GM21619 (cell line): ENCODE results near the gene PTPRT.

ENCODE experiments used
- ATAC-seq: cut with Tn5 transposase; IDR thresholded peaks from one replicate; pipeline ENCODE4 v1.9.1; 2021; ENCODE audit not compliant: unreplicated experiment

Gene PTPRT

DNA sequence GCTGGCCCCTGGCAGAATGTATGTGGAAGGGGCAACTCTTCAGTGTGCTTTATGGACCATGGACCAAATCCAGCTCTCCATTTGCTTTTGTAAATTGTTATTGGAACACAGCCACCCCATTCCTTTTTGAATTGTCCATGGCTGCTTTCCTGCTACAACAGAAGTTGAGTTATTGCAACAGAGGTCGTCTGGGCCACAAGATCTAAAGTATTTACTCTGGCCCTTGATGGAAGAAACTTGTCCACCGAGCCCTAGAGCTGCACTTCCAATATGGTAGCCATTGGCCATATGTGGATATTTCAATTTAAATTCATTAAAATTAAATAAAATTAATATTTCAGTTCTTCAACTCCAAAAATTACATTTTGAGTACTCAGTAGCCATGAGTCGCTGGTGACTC lies 543.5 kb downstream of the PTPRT start:
- ATAC-seq = no peak

DNA sequence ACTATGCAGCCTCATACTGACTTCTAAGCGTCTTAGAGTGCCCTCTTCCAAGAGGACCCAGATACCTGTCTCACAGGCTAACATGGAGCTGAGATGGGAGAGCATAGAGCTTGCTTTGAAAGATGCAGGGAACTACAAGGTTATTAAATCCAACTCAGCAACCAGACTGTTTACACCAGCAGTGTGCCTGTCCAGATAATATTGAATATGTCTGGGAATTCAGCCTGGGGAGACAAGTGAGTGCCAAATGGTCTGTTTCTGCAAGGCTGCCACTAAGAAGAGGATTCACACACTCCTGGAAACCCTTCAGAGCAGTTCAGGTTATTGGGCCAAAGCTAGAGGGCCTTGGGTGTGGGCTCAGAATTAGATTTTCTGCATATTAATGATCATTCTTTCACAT lies 547.8 kb downstream of the PTPRT start:
- no peak for ATAC-seq

DNA sequence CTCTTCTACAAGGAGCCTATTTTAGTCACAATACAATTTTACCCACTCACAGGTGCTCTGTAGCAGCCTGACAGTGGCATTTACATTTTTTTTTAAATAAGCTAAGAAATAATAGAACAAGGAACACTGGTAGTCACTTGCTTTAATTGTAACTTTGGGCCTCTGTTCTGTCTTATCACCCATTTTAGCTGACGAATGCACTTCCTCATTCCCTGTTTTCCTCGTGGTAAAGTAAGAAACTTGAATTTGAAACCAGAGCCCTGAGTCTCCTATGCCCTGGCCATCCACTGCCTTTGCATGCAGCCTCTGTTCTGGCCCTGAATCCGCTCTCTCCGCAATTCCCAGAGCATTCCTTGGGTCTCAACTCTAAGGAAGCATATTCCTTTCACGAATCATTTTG lies 550.6 kb downstream of the PTPRT start:
- ATAC-seq = no peak

DNA sequence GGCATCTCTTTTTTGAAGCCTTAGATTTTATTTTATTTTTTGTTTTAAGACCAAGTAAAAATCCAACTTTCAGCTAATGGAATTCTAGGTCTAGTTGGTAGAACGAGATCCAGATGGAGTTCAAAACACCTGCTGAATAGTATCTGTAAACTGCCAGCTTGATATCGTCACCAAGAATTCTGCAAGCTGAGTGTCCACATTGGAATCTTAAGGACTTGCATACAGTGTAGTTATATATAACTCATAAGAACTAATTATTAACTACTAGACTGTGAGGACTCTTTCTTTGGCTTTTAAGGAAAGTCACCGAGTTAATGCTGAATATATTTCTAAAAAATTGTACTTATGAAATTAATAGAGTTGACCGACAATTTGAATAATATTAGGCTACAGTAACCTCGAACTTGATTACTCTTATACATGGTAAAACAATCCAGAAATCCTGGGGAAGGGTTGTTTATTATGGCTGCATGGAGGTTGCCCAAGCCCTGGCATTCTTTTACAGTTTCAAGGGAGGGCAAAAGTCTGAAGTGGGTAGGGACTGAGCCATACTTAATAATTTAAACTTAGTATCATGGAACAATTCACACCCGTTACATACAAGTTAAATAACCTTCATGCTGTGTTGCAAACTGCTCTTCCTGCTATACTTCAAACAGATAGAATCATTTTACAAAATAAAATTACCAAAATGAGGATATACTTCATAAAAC lies 553.9 kb downstream of the PTPRT start:
- ATAC-seq = no peak

DNA sequence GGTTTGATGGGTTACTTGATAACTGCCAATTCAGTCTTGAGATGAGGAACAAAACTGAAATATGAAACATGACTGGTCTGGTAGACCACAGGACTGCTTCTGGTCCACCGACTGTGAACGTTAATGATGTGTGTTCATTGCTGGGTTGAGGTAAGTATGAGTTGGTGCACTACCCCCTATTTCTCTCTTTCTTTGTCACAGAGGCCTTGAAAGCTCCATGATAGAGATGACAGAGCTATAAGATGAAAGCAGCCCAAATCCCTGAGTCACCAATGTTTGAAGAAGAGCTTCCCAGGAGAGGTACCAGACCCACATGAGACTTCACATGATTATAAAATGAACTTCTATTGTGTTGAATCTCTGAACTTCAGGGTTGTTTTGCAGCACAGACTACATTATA lies 555.5 kb downstream of the PTPRT start:
- ATAC-seq = no peak

DNA sequence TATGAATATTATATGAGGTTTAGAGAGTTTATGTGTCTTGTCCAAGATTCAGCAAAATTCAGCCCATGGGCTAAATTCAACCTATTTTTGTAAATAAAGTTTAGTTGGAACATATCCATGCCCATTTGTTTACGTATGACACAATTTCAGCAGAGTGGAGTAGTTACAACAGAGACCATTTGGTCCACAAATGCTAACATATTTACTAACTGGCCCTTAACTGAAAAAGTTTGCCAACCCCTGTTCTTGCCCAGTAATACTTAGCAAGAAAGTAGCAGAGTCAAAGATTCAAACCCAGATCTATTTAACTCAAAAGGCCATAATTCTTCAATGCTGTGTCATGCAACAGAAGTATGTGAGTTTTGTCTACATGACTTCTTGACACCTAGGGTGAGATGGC lies 561.0 kb downstream of the PTPRT start:
- ATAC-seq = no peak

DNA sequence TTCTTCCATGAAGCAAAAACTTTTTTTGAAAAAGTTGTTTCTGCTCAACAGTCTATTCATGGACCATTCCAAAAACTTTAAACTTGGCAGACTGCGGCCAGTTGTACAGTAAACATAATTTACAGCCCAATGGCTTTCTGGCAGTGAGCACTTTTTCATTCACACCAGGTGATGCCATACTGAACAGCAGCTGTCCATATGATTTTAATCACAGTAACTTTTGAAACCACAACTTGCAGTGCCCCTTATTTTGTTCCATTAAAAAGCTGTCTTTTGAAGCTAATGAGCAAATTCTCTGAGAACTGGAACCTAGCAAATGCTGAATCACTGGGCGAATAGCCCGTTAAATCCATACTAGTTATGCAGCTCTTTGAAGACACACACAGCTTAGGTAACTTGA lies 576.6 kb downstream of the PTPRT start:
- ATAC-seq = no peak

DNA sequence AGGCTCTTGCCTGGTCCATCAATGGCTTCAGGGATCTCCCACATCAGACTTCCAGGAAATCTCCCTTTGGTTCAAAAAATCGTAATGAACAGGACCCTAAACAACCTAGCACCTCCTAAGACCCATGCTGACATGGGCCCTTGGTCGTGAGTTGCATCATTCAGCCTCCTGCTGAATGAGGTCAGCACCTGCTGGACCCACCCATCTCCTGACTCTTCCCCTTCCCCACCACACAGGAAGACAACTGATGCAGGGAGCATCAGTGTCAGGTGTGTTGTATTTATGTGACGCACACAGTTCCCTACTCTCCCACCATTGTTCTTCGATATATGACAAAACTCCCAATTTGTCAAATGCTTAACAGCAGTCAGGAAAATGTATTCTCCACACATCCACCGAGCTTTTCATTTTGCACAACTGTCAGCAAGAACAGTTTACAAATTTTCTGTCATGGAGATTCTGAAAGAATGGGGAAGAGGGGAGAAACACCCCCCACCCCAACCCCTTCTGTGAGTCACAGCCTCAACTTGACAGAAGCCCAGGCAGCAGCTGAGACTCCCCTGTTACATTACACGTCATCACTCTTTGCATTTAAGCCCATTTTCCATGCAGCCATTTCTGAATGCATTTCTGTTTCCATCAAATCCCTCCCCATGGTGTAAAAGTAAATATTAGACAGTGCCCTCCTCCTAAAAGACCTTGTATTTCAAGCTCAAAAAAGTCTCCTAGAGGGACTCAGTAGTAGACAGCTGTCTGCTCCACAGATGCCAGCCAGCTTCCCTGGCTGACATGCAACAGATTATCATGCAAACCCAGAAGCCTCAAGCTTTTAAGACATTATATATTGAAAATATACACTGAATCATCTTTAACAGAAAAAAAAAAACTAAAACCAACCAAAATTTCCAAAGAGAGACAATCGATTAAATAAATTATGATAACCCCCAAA lies 577.5 kb downstream of the PTPRT start:
- no peak for ATAC-seq

DNA sequence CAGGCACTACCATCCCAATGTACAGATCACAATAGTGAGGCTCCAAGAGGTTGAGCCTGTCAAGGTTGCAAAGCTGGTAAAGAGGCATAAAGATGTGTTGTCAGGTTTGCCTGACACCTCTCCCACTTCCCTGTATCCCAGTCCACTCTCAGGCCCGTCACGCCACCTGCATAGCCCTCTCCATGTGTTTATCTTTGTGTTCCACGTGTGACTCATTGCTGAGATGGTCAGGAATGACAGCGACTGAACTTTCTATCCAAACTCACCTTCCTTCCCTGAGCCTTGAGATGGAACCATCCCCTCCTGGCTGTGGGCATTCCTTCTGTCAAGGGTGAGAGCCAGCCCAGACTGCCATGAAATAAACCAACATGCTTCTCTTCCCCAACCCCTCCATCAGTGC lies 578.3 kb downstream of the PTPRT start:
- no peak for ATAC-seq

DNA sequence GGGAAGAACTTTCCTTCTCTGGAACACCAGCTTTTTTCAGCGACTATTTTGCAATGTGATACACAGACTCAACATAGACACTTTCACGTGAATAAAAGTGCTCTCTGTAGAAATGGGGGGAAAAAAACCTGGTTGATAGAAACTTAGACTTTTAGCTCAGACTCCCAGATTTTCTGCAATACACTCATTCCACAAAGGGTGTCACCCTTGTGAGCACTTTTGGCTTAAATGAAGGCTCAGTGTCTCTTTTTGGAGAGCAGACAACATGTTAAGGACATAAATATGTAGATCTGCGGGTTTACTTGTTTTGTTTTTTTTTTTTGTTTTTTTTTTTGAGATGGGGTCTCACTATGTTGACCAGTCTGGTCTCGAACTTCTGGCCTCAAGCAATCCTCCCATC lies 579.6 kb downstream of the PTPRT start:
- no peak for ATAC-seq

DNA sequence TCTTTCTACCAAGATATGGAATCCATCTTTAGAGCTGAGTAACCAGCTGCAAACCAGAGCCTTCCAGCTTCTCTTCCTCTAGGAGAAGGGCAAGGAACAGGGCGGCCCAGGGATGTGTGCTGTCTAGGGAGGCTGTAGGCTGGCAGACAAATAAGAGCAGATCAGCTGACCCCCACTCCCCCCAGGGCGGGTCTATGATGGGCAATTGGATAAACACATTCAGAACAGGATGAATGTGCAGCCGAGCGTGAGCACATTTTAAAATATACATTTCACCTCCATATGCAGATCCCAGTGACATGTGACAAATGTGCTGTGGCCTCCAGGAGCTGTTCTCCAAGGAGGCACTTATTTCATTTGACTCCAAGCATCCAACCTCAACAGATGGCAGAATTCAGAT lies 580.1 kb downstream of the PTPRT start:
- no peak for ATAC-seq

DNA sequence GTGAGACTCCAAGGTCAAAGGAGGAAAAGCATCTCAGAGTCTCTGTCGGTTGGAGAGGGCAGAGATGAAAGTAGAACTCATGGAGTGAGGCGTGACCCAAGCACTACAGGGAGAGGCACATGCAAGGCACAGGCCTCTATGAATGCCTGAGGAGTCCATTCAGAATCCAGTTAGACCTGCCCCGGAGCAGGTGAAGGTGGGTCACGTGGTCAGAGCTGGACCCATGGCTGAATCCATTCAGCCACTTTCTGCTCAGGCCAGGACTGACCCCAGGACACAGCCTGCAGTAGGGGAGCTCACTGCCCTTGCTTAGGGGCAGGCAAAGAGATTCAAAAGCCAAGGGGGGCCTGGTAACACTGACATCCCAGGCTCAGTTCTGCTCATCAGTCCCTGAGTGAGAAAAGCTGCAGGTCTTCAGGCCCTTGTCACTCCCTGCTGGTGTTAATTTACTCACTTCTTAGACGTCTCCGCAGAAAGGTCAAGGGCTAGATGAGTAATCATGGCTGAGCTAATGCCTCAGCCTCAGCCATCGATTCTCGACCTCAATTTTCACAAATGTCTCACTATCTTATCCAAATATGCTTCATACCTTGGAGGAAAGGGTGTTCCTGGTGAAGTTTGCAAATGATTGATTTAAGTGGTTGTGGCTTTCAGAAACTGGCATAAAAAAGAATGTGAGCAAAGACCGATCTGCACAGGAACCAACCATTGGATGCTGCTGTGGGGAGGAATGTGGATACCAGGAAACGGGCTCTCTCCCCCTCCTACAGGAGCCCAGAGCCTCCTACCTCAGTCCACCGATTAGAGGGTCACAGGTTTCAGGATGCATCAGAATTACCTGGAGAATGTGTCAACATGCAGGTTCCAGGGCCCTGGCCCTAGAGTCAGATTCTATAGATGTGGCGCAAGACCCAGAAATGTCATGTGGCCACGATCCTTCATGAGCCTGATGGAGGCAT lies 584.4 kb downstream of the PTPRT start:
- no peak for ATAC-seq

DNA sequence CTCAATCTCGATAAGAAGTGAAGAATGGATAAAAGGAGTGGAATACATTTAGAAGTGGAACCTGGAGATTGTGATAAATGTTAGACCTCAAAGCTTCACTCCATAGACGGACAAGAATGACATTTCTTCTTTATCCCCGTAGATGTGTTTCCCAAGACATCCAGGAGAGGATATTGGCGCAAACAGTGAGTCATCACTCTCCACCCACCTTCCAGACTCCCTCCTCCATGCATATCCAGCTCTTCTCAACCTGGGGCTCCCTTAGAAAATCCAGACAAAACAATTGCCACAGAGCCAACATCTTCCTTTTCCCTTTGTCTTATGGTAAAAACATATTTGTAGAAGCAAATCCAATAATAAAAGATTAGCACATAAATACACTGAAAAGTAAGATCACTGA lies 586.1 kb downstream of the PTPRT start:
- no peak for ATAC-seq

DNA sequence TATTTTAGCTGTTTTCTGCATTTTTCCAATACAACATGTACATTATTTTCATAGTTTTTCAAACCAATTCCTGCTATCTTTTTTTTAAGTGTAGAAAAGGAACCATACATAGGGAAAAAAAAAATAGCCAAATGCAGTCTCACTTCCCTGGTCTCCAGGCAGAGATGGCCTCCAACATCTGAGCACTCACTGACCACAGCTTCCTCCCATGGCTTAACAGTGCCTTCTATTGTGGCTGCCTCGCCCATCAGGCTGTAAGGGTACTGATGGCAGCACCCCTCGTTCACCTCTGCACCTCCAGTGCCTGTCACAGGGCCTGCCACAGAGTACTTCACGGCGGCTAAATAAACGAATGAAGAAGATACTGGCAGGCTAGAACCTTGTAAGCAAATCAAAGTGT lies 591.1 kb downstream of the PTPRT start:
- ATAC-seq = no peak

DNA sequence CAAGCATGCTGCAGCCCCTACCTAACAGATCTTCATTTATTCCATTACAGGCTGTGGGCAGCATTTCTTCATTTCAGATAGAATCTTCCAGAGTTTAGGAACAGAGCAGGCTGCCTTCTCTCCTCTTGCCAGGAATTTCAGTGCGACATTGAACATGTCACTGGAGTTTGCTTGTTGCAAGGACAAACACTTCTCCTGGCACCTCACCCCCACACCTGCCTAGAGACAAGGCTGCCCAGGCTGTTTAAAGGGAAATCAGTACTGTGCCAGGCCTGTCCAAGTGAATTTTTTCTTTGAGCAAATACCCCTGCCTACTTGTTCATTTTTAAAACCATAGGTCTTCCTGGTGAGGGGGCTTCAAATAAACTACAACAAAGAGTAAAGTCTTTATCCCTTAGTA lies 594.1 kb downstream of the PTPRT start:
- no peak for ATAC-seq

DNA sequence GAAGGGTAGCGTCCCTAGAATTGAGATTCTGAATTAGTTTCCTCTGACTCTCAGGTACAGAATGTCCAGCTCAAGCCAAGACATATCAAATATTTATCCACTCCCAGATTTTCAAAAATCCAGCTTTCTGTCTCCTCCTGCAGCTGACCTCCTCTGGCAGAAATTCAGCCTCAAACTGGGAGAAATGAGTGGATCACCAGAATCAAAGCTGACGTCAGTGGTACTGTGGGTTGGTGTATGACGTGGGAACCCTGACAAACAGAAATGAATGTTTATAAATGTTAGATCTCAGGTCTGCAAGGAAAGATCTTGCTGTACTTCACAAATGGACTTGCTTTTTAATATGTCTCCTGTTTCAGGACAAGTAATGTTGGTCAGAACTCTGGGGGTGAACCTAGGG lies 595.0 kb downstream of the PTPRT start:
- ATAC-seq = no peak

DNA sequence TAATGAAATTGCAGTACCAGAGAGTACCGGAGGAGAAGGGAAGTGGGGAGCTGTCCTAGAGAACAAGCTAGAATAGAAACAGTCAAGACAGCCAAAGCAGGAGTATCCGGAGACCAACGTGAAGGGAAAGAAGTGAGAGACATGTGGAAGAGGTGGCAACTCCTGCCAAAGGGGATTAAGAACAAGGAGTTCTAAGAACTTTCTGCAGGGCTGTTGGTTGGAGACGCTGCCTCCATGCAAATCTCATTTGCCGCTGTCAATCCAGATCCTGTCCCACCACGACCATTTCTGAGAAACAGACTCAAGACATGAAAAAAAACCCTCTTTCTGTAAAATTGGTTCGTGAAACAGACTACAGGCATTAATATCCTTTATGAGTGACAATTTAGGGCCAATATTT lies 595.7 kb downstream of the PTPRT start:
- no peak for ATAC-seq

DNA sequence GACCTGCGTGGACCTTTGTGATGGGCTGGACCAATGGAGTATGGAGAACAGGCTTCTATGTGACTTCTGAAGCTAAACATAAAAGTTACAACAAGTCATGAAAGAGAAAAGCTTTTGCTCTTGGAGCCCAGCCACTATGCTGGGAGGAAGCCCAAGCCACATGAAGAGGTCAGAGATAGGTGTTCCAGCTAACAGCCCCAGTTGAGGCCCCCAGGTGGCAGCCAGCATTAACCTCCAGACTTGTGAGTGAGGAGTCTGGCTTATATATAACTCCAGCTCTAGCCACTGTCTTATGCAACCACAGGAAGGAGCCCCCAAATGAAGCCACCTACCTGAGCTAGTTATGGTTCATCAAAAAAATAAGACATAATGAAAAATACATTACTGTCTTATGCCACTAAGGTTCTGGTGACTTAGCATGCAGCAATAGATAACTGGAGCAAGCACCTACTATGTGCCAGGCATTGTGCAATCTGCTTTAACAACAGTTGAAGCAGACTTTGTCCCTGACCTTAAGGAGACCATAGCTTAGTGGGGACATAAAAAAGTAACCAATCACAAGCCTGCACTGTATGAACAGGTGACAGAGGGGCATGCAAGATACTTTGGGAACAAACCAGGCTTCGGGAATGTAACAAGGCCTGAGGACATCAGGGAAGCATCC lies 599.6 kb downstream of the PTPRT start:
- ATAC-seq = no peak

DNA sequence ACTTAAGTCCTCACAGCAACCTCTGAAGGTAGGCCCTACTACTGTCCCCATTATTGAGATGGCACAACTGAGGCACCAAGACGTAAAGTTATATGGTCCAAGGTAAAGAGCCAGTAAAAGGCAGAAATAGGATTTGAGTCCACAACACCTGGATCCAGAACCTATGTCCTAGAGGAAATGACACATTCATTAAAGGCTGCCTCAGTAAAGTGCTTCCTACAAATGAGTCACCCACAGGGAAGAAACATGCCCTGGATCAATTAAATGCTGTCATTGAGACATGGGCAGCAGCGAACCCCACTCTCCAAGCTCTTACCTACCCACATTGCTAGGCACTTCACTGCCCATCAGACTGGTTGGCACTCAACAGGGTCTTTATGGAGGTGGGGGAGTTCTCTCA lies 600.9 kb downstream of the PTPRT start:
- no peak for ATAC-seq

DNA sequence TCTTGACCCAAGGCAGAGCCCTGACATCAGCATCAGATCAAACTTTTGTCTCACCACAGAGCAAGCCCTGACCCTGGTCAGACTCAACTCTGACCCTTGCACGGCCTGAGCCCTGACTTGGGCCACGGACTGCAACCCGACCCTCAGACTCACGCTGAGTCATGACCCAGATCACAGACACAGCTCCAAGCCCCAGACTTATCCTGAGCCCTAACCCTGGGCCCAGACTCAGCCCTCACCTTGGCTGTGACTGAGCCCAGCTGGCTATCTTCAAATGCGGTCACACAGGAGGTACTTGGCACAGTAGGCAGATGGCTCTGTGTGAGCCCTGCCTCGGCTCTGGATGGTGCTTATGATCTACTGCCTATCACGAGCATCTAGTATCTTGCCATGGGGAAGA lies 602.3 kb downstream of the PTPRT start:
- no peak for ATAC-seq

DNA sequence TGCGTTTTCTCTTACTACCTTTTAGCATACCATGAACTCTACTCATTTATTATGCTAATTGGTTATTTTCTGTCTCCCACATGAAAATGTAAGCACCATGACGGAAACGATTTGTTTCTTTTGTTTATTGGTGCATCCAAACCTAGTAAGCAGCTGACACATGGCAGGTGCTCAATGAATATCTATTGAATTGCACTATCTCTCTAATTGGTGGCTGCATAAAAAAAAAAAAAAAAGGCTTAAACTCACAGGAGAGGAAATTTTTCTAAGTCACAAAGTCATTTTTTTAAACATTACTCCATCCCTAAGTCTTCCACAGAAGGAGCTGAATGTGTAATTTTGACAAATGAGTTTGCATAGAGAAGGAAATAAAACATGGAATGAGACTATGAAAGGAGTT lies 608.4 kb downstream of the PTPRT start:
- ATAC-seq = no peak
